DND-41 (cell line): ENCODE measurements around the gene SEC63.

Source experiments
- EZH2 ChIP-seq: IDR thresholded peaks from 3 replicates; pipeline ENCODE4 v1.6.1; 2012; ENCODE audit warnings: borderline replicate concordance, low read depth, mild to moderate bottlenecking, moderate library complexity, low read length, inconsistent platforms; ENCODE audit not compliant: severe bottlenecking
- TF ChIP-seq, protein P1 (sequence below): IDR thresholded peaks from 2 replicates; pipeline ENCODE4 v1.5.1; 2012; ENCODE audit warnings: borderline replicate concordance, low read length, moderate library complexity, mild to moderate bottlenecking; ENCODE audit not compliant: poor library complexity, severe bottlenecking; ENCODE audit errors: extremely low read depth

DNA sequence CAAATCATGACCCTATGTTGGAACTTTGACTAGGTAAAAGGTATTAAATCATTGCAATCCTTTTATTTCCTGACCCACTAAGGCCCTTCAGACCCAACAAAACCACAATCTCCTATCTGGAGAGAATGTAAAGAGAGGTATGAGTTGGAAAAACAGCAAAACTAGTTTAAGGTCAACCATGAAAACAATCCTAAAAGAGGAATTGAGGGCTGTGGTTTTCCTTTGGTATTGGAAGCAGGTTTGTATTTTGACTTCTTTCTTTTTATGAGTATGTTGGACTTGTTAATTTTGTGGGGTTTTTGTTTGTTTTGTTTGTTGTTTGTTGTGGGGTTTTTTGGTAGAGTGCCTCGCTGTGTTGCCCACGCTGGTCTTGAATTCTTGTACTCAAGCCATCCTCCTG lies 4.7 kb upstream of the SEC63 start:
- TF ChIP-seq, protein P1, sequence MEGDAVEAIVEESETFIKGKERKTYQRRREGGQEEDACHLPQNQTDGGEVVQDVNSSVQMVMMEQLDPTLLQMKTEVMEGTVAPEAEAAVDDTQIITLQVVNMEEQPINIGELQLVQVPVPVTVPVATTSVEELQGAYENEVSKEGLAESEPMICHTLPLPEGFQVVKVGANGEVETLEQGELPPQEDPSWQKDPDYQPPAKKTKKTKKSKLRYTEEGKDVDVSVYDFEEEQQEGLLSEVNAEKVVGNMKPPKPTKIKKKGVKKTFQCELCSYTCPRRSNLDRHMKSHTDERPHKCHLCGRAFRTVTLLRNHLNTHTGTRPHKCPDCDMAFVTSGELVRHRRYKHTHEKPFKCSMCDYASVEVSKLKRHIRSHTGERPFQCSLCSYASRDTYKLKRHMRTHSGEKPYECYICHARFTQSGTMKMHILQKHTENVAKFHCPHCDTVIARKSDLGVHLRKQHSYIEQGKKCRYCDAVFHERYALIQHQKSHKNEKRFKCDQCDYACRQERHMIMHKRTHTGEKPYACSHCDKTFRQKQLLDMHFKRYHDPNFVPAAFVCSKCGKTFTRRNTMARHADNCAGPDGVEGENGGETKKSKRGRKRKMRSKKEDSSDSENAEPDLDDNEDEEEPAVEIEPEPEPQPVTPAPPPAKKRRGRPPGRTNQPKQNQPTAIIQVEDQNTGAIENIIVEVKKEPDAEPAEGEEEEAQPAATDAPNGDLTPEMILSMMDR, result no peak
- no peak for TF ChIP-seq EZH2
